DND-41 (cell line): ENCODE measurements around the gene UBE2Q2.

ENCODE experiments used
- CTCF ChIP-seq: IDR thresholded peaks from 2 replicates; pipeline ENCODE4 v1.5.1; 2012; ENCODE audit warnings: borderline replicate concordance, low read length, moderate library complexity, mild to moderate bottlenecking; ENCODE audit not compliant: poor library complexity, severe bottlenecking; ENCODE audit errors: extremely low read depth
- EZH2 ChIP-seq: IDR thresholded peaks from 3 replicates; pipeline ENCODE4 v1.6.1; 2012; ENCODE audit warnings: borderline replicate concordance, low read depth, mild to moderate bottlenecking, moderate library complexity, low read length, inconsistent platforms; ENCODE audit not compliant: severe bottlenecking

DNA sequence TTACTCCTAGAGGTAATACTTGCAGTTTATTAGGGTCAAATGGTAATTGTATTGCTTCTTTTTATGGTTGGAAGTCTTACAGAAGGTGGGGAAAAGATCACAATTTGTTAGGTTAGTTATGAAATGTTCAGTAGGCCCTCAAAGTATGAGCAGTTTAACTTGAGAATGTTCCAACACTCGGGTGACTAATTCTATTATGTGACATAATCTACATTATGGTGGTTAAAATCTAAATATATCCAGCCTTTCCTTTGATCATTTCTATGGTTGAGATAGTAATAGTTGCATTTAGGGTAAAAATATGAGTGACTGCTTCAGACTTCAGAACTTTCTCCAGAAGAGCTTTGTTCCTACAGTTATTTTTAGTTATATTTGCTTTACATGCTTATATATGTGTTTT lies 40.8 kb downstream of the UBE2Q2 start:
- no peak for TF ChIP-seq CTCF
- TF ChIP-seq EZH2: no peak
